HCT116 (cell line): Measurements from ENCODE around the gene ABTB2. TPM values are rescaled to one million over a fixed set of nuclear protein-coding genes. Genes with fewer than 3 reads are reported as not detected.

Source experiments
- ATAC-seq: fragments of 200-7000 bp; cut with Tn5 transposase; 2 replicates; pipeline ENCODE4 v1.9.1; 2020; ENCODE audit warnings: mild to moderate bottlenecking, moderate library complexity
- BruUV-seq: library from RNA; stranded (reverse); fragments of 400-500 nt; replicated peaks from 2 replicates; lab custom pipeline; 2021; lab: Mats Ljungman, UMichigan
- CTCF ChIA-PET: fragments of 300-600 bp; sonication (Branson Sonifier 250); formaldehyde crosslinking; loops from one replicate; lab custom pipeline; 2021; ENCODE audit warnings: antibody characterized with exemption; lab: Charles Lee
- POLR2A ChIA-PET: fragments of 300-600, 350-600 bp; sonication (Branson Sonifier 250); formaldehyde crosslinking; loops from one replicate; lab custom pipeline; 2021; ENCODE audit warnings: antibody characterized with exemption; lab: Charles Lee
- RAD21 ChIA-PET, 2 experiments: fragments of 300-600 bp; sonication (Branson Sonifier 250); formaldehyde crosslinking; loops; one replicate each; lab custom pipeline; 2023; ENCODE audit warnings: low total read pairs in 2 of 2; ENCODE audit not compliant: uncharacterized antibody in 2 of 2, unreplicated experiment in 2 of 2, low non-redundant PET in 1 of 2; lab: Charles Lee
- DNase-seq: peaks from one replicate; pipeline ENCODE4 v3.0.0-alpha.2; 2010; ENCODE audit warnings: low read depth, low spot score
- H2AFZ ChIP-seq: fragments of 200-600 bp; shearing (Covaris generic), sonication (generic); 2 replicates; pipeline ENCODE4 v1.6.1; 2017; ENCODE audit warnings: low read depth, mixed run types, mixed read lengths, antibody characterized with exemption, low read length; ENCODE audit not compliant: poor library complexity, severe bottlenecking
- H3K27ac ChIP-seq: 2 replicates; pipeline ENCODE4 v1.5.1; 2012; ENCODE audit warnings: low read depth, low read length
- H3K27me3 ChIP-seq: fragments of 200-600 bp; sonication (generic); 2 replicates; pipeline ENCODE4 v1.6.1; 2016; ENCODE audit warnings: mixed run types, low read length, mixed read lengths; ENCODE audit not compliant: insufficient read depth
- H3K36me3 ChIP-seq, 2 experiments: fragments of 200-500 bp in 1 of 2; fragments of 200-600 bp in 1 of 2; sonication (Bioruptor generic) in 1 of 2; sonication (generic) in 1 of 2; 2 replicates each; pipeline versions ENCODE4 v1.5.1 to v1.6.1; 2014 to 2016; ENCODE audit warnings: low read length in 2 of 2, inconsistent platforms in 1 of 2, mixed read lengths in 1 of 2, mixed run types in 1 of 2; ENCODE audit not compliant: insufficient read depth in 2 of 2, control insufficient read depth in 1 of 2
- H3K4me1 ChIP-seq, 2 experiments: fragments of 200-600 bp in 1 of 2; sonication (generic) in 1 of 2; 2 replicates each; pipeline versions ENCODE4 v1.5.1 to v1.6.1; 2012 to 2017; ENCODE audit warnings: low read length in 2 of 2, inconsistent platforms in 1 of 2, mild to moderate bottlenecking in 1 of 2, mixed read lengths in 1 of 2, mixed run types in 1 of 2, moderate library complexity in 1 of 2; ENCODE audit not compliant: insufficient read depth in 2 of 2, control insufficient read depth in 1 of 2
- H3K4me2 ChIP-seq: fragments of 200-600 bp; sonication (generic); 2 replicates; pipeline ENCODE4 v1.6.1; 2017; ENCODE audit warnings: mixed run types, low read length, mixed read lengths
- H3K4me3 ChIP-seq, 2 experiments: fragments of 200-600 bp in 1 of 2; sonication (generic) in 1 of 2; replicated peaks in 1 of 2; 2 replicates each; pipeline ENCODE4 v1.5.1; 2011 to 2016; ENCODE audit warnings: low read length in 2 of 2, control low read depth in 1 of 2, low read depth in 1 of 2, mild to moderate bottlenecking in 1 of 2, mixed read lengths in 1 of 2, mixed run types in 1 of 2
- H3K79me2 ChIP-seq: fragments of 200-600 bp; sonication (generic); 2 replicates; pipeline ENCODE4 v1.6.1; 2017; ENCODE audit warnings: mild to moderate bottlenecking, mixed run types, low read length, moderate library complexity, mixed read lengths; ENCODE audit not compliant: insufficient read depth
- H3K9ac ChIP-seq: fragments of 200-600 bp; sonication (generic); 2 replicates; pipeline ENCODE4 v1.6.1; 2016; ENCODE audit warnings: low read length, mixed read lengths
- H3K9me2 ChIP-seq: fragments of 200-600 bp; sonication (generic), shearing (Covaris generic); 2 replicates; pipeline ENCODE4 v1.6.1; 2017; ENCODE audit warnings: mixed run types, mild to moderate bottlenecking, moderate library complexity; ENCODE audit not compliant: insufficient read depth
- H3K9me3 ChIP-seq, 2 experiments: fragments of 200-500 bp in 1 of 2; fragments of 200-600 bp in 1 of 2; sonication (Bioruptor generic) in 1 of 2; sonication (generic) in 1 of 2; 2 replicates each; pipeline ENCODE4 v1.6.1; 2014 to 2017; ENCODE audit warnings: low read length in 2 of 2, mixed read lengths in 2 of 2, inconsistent platforms in 1 of 2, low read depth in 1 of 2, mild to moderate bottlenecking in 1 of 2, mixed run types in 1 of 2, moderate library complexity in 1 of 2; ENCODE audit not compliant: control insufficient read depth in 1 of 2, insufficient read depth in 1 of 2
- H4K20me1 ChIP-seq: fragments of 200-600 bp; sonication (generic), shearing (Covaris generic); 2 replicates; pipeline ENCODE4 v1.6.1; 2017; ENCODE audit warnings: mixed run types, mild to moderate bottlenecking, moderate library complexity; ENCODE audit not compliant: insufficient read depth
- CBX3 ChIP-seq: IDR thresholded peaks from 2 replicates; pipeline ENCODE4 v1.6.1; 2012; ENCODE audit warnings: low read depth
- EGR1 ChIP-seq: IDR thresholded peaks from 2 replicates; pipeline ENCODE4 v1.6.1; 2012; ENCODE audit warnings: low read depth
- EZH2phosphoT487 ChIP-seq: fragments of 200-600 bp; IDR thresholded peaks from 2 replicates; pipeline ENCODE4 v1.6.1; 2018; ENCODE audit warnings: antibody characterized with exemption, borderline replicate concordance
- TCF7L2 ChIP-seq: IDR thresholded peaks from 2 replicates; pipeline ENCODE4 v1.7.0; 2011; ENCODE audit warnings: borderline replicate concordance, inconsistent platforms; ENCODE audit not compliant: insufficient read depth, insufficient read length; ENCODE audit errors: extremely low read depth
- YY1 ChIP-seq: IDR thresholded peaks from 2 replicates; pipeline ENCODE4 v1.6.1; 2011; ENCODE audit warnings: low read length, low read depth, moderate library complexity, mild to moderate bottlenecking; ENCODE audit not compliant: insufficient replicate concordance; ENCODE audit errors: extremely low read depth
- ZFX ChIP-seq: fragments of 450-650 bp; IDR thresholded peaks from 2 replicates; pipeline ENCODE4 v1.6.1; 2017
- intact Hi-C: fragments of 100-400 bp; cut with micrococcal nuclease; formaldehyde crosslinking; loops from 2 replicates; pipeline ENCODE4 v1.10.0; 2022
- total RNA-seq: library from RNA; stranded (reverse); gene quantifications from one replicate; pipeline ENCODE4 v1.2.1, GENCODE V29; 2021; ENCODE audit not compliant: unreplicated experiment
- TF ChIP-seq, protein P1 (sequence below): IDR thresholded peaks from 2 replicates; pipeline ENCODE4 v1.6.1; 2012
- TF ChIP-seq, protein P2 (sequence below), 3 experiments: fragments of 200-600 bp in 1 of 3; sonication (generic) in 1 of 3; IDR thresholded peaks in 2 of 3; conservative IDR thresholded peaks in 1 of 3; 2 replicates each; pipeline ENCODE4 v1.5.1; 2012 to 2017; ENCODE audit warnings: low read depth in 2 of 3, low read length in 2 of 3, antibody characterized with exemption in 1 of 3, borderline replicate concordance in 1 of 3, control low read depth in 1 of 3, mild to moderate bottlenecking in 1 of 3, mixed read lengths in 1 of 3, mixed run types in 1 of 3, moderate library complexity in 1 of 3; ENCODE audit not compliant: insufficient read depth in 1 of 3
- TF ChIP-seq, protein P3 (sequence below): IDR thresholded peaks from 2 replicates; pipeline ENCODE4 v1.6.1; 2012
- TF ChIP-seq, protein P4 (sequence below): IDR thresholded peaks from 2 replicates; pipeline ENCODE4 v1.6.1; 2012; ENCODE audit warnings: low read depth

The ABTB2 gene
- total RNA-seq, 1 experiment from 2014 or later = 6.8 TPM

DNA sequence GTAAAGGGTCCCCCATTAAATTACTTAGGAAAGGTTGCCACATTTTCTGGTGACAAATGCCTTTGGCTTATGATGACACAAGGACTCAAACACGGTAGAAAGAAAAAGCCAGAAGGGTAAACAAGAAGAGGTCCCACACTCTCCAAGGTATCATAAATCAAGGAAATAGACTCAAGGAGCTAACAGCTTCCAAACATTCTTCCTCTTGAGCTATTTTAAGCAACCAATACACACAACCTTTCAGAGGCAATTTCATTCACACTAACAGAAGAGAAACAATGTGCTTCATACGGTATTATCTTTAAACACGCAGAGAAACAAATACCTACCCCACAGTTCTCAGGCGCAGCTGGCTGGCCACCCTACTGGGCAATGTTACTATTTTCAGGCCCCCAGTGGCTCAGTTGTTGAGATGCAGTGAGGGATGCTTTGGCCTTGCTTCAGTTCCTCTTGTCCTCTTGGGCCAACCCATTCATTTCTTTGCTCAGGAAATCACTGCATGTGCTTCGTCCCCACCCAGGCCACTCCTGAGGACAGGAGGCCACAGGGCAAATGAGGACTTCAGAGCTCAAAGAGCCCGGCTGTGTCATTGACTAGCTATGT is 15.8 kb downstream of the ABTB2 start:
- no peak for TF ChIP-seq CBX3
- TF ChIP-seq, protein P1, sequence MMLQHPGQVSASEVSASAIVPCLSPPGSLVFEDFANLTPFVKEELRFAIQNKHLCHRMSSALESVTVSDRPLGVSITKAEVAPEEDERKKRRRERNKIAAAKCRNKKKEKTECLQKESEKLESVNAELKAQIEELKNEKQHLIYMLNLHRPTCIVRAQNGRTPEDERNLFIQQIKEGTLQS = no peak
- no peak for TF ChIP-seq ZFX
- TF ChIP-seq, protein P2, sequence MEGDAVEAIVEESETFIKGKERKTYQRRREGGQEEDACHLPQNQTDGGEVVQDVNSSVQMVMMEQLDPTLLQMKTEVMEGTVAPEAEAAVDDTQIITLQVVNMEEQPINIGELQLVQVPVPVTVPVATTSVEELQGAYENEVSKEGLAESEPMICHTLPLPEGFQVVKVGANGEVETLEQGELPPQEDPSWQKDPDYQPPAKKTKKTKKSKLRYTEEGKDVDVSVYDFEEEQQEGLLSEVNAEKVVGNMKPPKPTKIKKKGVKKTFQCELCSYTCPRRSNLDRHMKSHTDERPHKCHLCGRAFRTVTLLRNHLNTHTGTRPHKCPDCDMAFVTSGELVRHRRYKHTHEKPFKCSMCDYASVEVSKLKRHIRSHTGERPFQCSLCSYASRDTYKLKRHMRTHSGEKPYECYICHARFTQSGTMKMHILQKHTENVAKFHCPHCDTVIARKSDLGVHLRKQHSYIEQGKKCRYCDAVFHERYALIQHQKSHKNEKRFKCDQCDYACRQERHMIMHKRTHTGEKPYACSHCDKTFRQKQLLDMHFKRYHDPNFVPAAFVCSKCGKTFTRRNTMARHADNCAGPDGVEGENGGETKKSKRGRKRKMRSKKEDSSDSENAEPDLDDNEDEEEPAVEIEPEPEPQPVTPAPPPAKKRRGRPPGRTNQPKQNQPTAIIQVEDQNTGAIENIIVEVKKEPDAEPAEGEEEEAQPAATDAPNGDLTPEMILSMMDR (IDR thresholded peaks at IDR 0.05 in 2 of 3, conservative IDR thresholded peaks at IDR 0.05 in 1 of 3; ENCODE audit: borderline replicate concordance in 1 of 3, insufficient read depth in 1 of 3, low read depth in 2 of 3, low read length in 2 of 3) = no peak
- no peak for TF ChIP-seq TCF7L2
- TF ChIP-seq, protein P3, sequence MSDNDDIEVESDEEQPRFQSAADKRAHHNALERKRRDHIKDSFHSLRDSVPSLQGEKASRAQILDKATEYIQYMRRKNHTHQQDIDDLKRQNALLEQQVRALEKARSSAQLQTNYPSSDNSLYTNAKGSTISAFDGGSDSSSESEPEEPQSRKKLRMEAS = no peak
- no peak for TF ChIP-seq YY1
- no peak for TF ChIP-seq EGR1
- TF ChIP-seq EZH2phosphoT487 = no peak
- TF ChIP-seq, protein P4, sequence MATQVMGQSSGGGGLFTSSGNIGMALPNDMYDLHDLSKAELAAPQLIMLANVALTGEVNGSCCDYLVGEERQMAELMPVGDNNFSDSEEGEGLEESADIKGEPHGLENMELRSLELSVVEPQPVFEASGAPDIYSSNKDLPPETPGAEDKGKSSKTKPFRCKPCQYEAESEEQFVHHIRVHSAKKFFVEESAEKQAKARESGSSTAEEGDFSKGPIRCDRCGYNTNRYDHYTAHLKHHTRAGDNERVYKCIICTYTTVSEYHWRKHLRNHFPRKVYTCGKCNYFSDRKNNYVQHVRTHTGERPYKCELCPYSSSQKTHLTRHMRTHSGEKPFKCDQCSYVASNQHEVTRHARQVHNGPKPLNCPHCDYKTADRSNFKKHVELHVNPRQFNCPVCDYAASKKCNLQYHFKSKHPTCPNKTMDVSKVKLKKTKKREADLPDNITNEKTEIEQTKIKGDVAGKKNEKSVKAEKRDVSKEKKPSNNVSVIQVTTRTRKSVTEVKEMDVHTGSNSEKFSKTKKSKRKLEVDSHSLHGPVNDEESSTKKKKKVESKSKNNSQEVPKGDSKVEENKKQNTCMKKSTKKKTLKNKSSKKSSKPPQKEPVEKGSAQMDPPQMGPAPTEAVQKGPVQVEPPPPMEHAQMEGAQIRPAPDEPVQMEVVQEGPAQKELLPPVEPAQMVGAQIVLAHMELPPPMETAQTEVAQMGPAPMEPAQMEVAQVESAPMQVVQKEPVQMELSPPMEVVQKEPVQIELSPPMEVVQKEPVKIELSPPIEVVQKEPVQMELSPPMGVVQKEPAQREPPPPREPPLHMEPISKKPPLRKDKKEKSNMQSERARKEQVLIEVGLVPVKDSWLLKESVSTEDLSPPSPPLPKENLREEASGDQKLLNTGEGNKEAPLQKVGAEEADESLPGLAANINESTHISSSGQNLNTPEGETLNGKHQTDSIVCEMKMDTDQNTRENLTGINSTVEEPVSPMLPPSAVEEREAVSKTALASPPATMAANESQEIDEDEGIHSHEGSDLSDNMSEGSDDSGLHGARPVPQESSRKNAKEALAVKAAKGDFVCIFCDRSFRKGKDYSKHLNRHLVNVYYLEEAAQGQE = no peak
- Histone ChIP-seq H3K4me2 (no peak overlapping the region), H3K9me2 (no peaks in the 10 kb centered on the region), H3K9ac (no peak overlapping the region), H4K20me1 (no peaks in the 10 kb centered on the region), H3K4me3 (no peak overlapping the region), H2AFZ (no peak overlapping the region), H3K4me1 (peaks cover 50 to 52% of the 10 kb centered on the region in 2 experiments), H3K79me2 (peaks cover 5% of the 10 kb centered on the region; the same call in 1 of the 2 replicates), H3K9me3 (no peaks in the 10 kb centered on the region), H3K36me3 (no peaks in the 10 kb centered on the region), H3K27ac (no peak overlapping the region), H3K27me3 (no peaks in the 10 kb centered on the region)
- POLR2A ChIA-PET = no interaction called here
- RAD21 ChIA-PET = no interaction called here
- CTCF ChIA-PET = no interaction called here
- ATAC-seq (no peak), DNase-seq (no peak)
- intact Hi-C loops = no loop called here
- no TSS peak for BruUV-seq
